Stimulated activated CD4-positive, alpha-beta T cell treated with anti-CD3 and anti-CD28 coated beads, Interleukin-15, amount 100 ng/mL, for 48 hours (primary cell): Measurements from ENCODE around the gene TMEM266.
A peak's percentile ranks its signal among the peaks of the same experiment; 100 is the strongest.

Experiments
- DNase-seq, 2 donors: peaks; one replicate each; pipeline ENCODE4 v3.0.0-alpha.2; 2020; ENCODE audit warnings: low read depth in 2 of 2

Gene TMEM266

GRCh38 chr15:76127880-76128279 is 68.1 kb downstream of the TMEM266 start:
- no peak for DNase-seq

DNA sequence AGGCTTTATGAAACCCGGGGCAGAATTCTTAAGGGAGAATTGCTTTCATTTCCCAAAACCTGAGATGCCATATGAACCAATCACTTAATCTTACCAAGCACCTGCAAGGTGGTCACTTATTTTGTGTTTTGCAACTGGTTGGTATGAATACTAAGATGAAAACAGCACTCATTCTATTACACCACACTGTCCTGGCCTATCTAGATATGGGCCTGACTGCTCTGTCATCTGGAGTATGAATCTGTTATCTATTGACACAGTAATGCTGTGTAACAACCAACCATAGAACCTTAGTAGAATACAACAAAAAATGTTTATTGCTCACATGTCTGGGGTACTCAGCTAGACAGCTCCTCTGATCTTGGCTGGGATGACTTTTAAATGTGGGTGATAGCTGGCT is 74.8 kb downstream of the TMEM266 start:
- DNase-seq, result no peak

- no peak for DNase-seq
These were observed 75.7 kb downstream of the TMEM266 start for GRCh38 chr15:76135516-76135915.

- no peak for DNase-seq
These were observed 78.7 kb downstream of the TMEM266 start for GRCh38 chr15:76138436-76138835.

DNA sequence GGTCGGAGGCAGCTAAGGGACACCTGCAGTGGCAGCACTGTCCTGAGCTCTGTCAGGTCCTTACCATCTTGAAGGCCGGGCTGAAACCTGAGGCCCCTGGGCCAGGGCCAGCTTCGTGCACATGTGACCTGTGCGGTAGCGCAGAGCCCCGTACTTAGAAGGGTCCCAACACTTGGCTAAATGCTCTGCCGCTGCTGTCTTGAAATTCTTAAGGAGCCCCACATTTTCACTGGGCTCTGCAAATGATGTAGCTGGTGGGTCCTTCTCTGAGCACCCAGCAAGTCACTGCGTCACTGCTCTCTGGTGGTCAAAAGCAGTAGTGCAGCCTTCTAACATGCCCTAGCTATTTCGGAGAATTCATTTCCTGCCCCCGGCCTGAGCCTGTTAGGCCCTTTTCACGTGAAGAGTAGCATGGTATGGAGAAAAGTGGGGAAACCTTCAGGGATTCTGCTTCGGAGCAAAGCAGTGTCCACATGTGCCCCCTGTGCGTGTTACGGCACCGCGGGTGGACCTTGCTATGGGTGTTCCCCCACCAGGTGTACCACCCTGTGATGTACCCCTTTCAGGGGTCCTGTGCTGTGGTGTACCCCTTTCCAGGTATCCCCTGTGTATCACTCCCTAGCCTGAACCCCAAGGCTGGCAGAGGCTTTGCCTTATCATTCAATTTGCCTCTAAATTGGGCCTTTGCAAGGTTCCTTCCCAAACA is 79.7 kb downstream of the TMEM266 start:
- peak; percentile 55 to 75 for DNase-seq

DNA sequence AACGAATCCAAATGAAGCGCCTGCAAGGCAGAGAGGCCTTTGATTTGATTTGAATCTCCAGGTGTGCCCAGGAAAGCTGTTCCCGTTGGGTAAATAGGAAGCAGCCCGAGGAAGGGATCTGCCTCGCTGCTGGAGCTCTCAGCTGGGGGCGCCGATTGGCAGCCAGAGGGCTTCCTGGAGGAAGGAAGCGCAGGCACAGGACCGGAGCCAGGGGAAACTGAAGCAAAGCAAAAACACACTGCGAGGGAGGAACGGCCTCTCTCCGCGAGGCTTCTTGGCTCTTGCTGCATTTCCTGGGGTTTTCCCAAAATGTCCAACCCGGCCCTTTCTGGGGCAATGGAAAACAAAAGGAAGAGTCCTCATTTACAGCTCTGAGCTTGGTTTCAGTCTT is 80.3 kb downstream of the TMEM266 start:
- DNase-seq, result no peak

DNA sequence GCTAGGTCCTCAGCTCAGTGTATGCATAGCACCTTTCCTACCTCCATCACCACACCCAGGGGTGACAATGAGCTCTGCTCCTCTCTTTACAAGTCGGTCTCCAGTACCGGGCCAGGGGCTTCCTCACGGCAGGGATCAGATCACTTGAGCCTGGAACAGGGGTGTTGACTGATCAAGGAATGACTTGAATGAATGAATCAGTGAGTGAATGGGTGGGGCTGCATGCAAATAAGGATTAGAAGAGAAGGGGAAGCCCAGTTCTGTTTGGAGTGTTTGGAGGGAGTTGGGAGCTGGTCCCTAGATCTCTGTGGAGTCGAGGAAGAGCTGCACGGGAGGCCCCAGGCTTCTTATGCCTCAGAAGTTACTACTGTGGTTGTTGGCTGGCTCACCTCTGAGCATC is 87.0 kb downstream of the TMEM266 start:
- DNase-seq, result no peak

GRCh38 chr15:76147906-76148570 is 88.3 kb downstream of the TMEM266 start:
- DNase-seq, result peak; percentile 29 to 61

DNA sequence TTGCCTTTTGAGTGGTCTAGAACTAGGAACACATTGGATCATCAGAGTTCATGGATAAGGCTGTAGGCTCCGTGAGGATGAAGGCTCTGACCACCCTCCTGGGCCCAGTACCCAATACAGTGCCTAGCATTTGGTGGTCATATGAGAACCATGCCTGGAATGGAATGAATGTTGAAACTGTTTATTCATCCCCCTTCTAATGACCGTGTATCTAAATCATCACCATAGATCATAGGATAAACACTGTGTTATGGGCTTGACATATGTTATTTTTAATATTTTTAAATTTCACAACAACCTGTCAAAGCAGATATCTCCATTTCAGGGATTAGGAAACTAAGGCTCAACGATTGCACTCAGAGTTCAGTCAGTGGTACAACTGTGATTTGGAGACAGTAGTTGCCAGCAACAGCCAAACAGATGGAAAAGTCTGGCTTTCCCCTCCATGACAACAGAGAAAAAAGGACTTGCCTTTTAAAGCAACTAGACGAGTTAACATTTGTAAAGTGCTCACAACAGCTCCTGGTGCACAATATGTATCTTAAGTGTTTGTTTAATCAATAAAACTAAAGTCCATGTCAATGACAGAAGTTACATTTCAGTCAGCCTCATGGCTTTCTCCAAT is 89.6 kb downstream of the TMEM266 start:
- DNase-seq, result no peak

- no peak for DNase-seq
These were observed 90.7 kb downstream of the TMEM266 start for GRCh38 chr15:76150513-76150912.

- DNase-seq, result peak; percentile 65 to 77
These were observed 91.3 kb downstream of the TMEM266 start for GRCh38 chr15:76150971-76151598.

DNA sequence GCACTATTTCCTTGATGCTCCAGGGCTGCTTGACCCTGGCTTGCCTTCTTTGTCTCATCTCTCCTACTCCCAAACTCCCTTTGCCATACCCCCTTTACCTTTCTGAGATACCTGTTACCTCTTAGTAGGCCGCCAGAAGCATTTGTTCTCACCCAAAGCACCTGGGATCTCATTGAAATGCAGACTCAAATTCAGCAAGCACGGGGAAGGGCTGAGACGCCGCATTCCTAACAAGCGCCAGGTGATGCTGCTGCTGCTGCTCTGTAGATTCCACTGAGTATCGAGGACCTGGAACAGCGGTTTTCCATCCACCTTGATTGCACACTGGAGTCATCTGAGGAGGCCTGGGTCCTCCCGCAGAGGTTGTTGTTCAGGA is 91.8 kb downstream of the TMEM266 start:
- DNase-seq, result no peak

DNA sequence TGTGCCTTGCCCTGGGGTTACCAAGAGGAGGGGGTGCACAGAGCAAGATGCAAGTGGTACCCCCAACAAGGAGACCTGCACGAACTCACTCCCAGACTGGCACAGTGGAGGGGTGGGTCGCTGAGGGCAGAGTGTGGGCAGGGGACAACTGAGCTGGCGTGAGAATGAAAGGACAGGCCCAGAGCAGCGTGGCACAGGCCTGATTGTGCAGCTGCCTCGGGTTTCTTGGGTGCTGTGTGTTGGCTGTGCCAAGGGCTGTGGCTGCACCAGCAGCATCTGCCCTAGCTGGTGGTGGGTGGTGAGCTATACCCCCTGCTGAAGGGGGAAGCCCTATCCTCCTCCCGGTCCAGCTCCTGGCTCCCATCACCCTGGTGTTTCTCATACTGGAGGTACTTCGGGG is 92.4 kb downstream of the TMEM266 start:
- DNase-seq, result no peak

DNA sequence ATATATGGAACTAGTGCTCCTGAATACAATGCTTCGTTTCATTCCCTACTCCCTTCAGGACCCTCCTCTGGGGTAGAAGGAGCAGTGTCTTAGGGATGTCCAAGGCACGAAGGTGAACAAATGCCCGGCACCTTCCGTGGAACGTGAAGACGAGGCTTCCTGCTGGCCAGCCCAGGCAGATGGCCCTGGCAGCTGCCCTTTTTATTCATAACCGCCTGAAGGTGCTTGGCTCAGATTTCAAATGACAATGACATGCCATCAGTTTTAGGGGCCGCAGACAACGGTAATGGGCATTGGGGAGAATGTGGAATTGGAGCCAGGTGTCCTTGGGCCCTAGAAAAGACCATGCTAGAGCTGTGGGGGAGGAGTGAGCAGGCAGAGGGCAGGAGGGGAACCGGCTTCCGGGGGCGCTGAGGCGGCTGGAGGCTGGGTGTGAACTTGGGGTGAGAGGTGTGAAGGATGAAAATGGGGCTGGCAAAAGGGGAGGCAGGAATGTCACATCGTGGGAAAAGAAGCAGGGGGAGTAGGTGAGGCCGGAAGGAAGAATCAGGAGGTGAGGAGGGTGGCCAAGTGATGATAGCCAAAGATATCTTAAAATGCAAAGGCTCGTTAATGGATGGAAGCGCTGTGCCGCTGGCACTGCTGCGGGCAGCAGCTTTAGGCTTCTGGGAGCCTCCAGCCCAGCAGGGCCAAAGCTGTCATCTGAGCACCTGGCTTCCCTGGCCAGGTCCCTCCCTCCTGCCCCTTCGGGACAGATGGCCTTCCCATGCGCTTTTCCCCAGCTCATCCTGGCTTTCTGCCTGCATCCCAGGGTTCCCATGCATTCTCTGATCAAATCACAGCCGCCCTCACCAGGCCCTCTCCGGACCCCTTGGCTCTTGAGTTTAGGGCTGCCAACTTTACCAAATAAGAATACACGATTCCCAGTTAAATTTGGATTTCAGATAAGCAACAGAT is 93.7 kb downstream of the TMEM266 start:
- DNase-seq, result no peak

DNA sequence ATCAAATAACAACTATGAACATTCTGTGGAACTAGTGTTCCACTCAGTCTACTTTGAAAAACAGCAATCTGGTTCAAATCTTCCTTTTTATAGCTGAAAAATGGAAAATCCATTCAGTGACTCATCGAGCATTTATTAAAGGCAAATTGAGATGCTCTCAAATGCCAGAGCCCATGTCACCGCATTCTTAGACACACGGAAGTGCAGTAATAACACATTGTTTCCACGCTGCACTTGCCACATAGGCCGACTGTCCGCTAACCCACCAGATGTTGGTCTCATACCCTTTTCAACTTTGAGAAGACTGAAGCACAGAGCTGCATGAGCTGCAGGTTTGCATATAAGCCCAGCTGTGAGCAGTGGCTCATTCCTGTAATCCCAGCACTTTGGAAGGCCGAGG is 95.9 kb downstream of the TMEM266 start:
- DNase-seq, result no peak

DNA sequence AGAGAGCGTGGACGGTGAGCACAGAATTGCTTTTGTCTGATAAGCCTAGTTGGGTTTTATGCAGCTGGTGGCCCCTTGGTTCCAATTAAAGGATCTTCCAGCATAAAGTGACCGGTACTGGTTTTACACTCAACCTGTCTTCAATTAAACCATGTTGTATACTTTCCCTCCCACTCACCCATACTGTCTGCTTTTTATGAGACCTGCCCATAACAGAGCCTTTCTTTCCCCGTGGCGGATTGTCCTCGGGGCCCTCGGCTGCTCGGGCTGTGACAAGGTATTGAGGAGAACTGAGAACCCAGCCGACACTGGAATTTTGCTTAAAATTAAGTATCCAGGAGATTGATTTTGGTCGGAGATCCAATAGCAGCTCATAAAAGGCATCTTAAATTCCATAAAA is 98.4 kb downstream of the TMEM266 start:
- DNase-seq, result no peak

DNA sequence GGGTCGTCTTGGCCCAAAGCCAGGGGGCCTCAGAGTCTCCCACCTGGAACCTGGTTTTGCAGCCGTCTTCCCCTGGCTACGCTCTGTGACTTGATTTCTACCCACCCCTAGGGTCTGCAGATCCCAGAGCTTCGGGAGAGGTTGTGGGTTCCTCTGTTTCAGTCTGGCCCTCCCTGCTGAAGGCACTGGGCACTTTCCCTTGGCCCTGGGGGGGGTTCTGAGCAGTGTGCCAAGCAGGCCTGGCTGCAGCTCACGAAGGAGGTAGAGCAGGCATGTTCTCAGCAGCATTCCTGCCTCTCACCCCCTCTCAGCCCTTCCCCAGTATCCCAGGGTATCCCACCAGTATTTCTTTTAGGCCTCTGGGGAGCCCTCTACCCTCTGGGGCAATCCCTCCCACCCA is 99.0 kb downstream of the TMEM266 start:
- DNase-seq, result no peak

DNA sequence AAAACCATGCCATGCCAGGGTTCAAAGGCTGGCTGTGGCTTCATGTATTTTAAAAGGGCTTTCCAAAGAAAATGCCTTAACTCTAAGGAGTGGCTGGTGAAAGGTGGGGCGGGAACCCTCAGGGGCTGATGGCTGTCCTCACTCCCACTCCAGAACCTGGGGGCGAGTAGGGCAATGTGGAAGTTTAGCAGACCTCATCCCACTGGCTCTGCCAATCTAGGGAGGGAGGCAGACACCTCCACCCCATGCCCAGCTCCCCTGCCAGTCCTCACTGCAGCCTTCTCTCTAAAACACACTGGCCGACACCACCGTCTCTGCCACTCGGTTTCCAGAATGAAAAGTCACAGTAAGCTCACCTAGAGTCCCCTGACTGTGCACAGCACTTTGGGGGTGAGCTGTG is 99.5 kb downstream of the TMEM266 start:
- no peak for DNase-seq

GRCh38 chr15:76160426-76161152 is 100.8 kb downstream of the TMEM266 start:
- no peak for DNase-seq

DNA sequence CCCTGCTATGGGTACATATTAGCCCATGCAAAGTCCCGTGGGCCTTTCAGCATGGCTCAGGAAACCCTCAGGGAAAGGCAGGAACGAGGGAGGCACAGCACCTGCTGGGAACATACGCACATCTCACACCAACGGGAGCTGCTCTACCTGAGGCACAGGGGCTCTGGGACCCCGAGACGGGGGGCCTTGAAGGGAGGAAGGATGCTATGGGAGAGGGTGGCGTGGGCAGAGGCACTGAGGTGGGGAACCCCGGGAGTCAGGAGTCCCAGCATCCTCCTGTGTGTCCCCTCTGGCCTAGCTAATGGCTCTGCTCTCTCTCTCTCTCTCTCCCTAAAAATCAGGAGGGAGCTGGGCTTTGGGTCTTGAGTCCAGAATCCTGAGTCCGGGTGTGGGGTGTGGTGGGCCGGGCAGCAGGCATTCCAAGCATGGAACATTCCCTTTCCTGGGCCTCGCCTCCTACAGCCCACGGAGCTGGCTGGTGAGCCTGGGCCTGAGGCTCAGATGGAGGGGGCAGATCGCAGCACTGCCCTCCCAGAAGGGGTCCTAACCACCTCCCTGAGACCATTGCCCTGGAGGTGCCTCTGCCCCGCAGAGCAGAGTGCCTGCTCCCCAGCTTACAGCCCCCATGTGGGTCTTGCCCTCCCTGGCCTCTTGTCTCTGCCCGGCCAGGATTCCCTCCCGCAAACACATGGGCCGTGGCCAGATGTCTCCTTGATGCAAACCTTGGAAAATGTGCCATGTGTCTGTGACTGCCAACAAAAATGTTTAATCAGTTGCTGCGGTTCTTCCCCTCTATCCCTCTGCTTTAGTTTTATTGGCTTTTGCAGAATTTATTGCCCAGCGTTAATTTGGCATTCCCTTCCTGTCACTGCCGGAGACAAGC is 101.6 kb downstream of the TMEM266 start:
- DNase-seq, result no peak
